Activated naive CD8-positive, alpha-beta T cell treated with anti-CD3 and anti-CD28 coated beads, Interleukin-2, amount 50 U/mL, for 24 hours (primary cell): ENCODE data around the gene PRDM1.

Experiments
- ATAC-seq: fragments of 150-1000 bp; cut with Tn5 transposase; one replicate; pipeline ENCODE4 v1.10.0; 2021
- DNase-seq: peaks from one replicate; pipeline ENCODE4 v3.0.0; 2021
- H3K27ac Mint-ChIP-seq: one replicate; pipeline ENCODE4 v1.8.0; 2021; ENCODE audit warnings: mild to moderate bottlenecking, mixed read lengths
- H3K27me3 Mint-ChIP-seq: one replicate; pipeline ENCODE4 v1.8.0; 2021; ENCODE audit warnings: mixed read lengths
- H3K36me3 Mint-ChIP-seq: one replicate; pipeline ENCODE4 v1.8.0; 2021; ENCODE audit warnings: low read depth, mixed read lengths
- H3K4me1 Mint-ChIP-seq: one replicate; pipeline ENCODE4 v1.8.0; 2021; ENCODE audit warnings: mixed read lengths
- H3K4me3 Mint-ChIP-seq: one replicate; pipeline ENCODE4 v1.8.0; 2021; ENCODE audit warnings: mild to moderate bottlenecking, moderate library complexity, mixed read lengths
- H3K9me3 Mint-ChIP-seq: one replicate; pipeline ENCODE4 v1.8.0; 2021; ENCODE audit warnings: mixed read lengths

PRDM1 gene

GRCh38 chr6:106109029-106109428, 22.9 kb downstream of the PRDM1 start:
- ATAC-seq (no peak), DNase-seq (no peak)
- Mint-ChIP-seq H3K4me3 (no peak overlapping the region), H3K4me1 (peaks cover 66% of the 10 kb centered on the region), H3K36me3 (peaks cover 23% of the 10 kb centered on the region), H3K27ac (no peak overlapping the region), H3K27me3 (peaks cover 29% of the 10 kb centered on the region), H3K9me3 (no peaks in the 10 kb centered on the region)

- Mint-ChIP-seq H3K36me3 (peaks cover 20% of the 10 kb centered on the region), H3K9me3 (no peaks in the 10 kb centered on the region), H3K27ac (no peak overlapping the region), H3K4me1 (peaks cover 66% of the 10 kb centered on the region), H3K27me3 (peaks cover 22% of the 10 kb centered on the region), H3K4me3 (no peak overlapping the region)
- DNase-seq (no peak), ATAC-seq (no peak)
Observed at GRCh38 chr6:106110164-106110826, 24.2 kb downstream of the PRDM1 start.

- H3K9me3 Mint-ChIP-seq, result no peaks in the 10 kb centered on the region
Observed at GRCh38 chr6:106112433-106112832, 26.3 kb downstream of the PRDM1 start.

GRCh38 chr6:106113256-106113959, 27.3 kb downstream of the PRDM1 start:
- H3K27me3 Mint-ChIP-seq, result peaks cover 17% of the 10 kb centered on the region
- peak overlapping the region; percentile 59 for H3K4me3 Mint-ChIP-seq
- no peaks in the 10 kb centered on the region for H3K9me3 Mint-ChIP-seq
- peaks cover 76% of the 10 kb centered on the region for H3K4me1 Mint-ChIP-seq
- no peak for DNase-seq
- no peak for ATAC-seq
- H3K27ac Mint-ChIP-seq, result peak overlapping the region; percentile 89
- H3K36me3 Mint-ChIP-seq, result peaks cover 6% of the 10 kb centered on the region

More at GRCh38 chr6:106112433-106112832, 26.3 kb downstream of the PRDM1 start:
- peak; percentile 38 for ATAC-seq
- Mint-ChIP-seq H3K27me3 (peaks cover 22% of the 10 kb centered on the region), H3K4me3 (peak overlapping the region; percentile 28), H3K27ac (peak overlapping the region; percentile 55), H3K4me1 (peaks cover 73% of the 10 kb centered on the region), H3K36me3 (peaks cover 12% of the 10 kb centered on the region)
- DNase-seq, result no peak

- peak overlapping the region; percentile 89 for H3K27ac Mint-ChIP-seq
- H3K4me1 Mint-ChIP-seq, result peaks cover 87% of the 10 kb centered on the region
- peaks cover 9% of the 10 kb centered on the region for H3K27me3 Mint-ChIP-seq
- no peaks in the 10 kb centered on the region for H3K9me3 Mint-ChIP-seq
- DNase-seq, result peak; percentile 63
- no peaks in the 10 kb centered on the region for H3K36me3 Mint-ChIP-seq
- peak overlapping the region; percentile 59 for H3K4me3 Mint-ChIP-seq
- peak; percentile 78 for ATAC-seq
Observed at GRCh38 chr6:106114492-106114891, 28.4 kb downstream of the PRDM1 start.

- no peaks in the 10 kb centered on the region for H3K9me3 Mint-ChIP-seq
- peaks cover 95% of the 10 kb centered on the region for H3K4me1 Mint-ChIP-seq
- H3K27ac Mint-ChIP-seq, result peak overlapping the region; percentile 64
- peaks cover 9% of the 10 kb centered on the region for H3K27me3 Mint-ChIP-seq
- DNase-seq (no peak), ATAC-seq (no peak)
- H3K36me3 Mint-ChIP-seq, result no peaks in the 10 kb centered on the region
- H3K4me3 Mint-ChIP-seq, result no peak overlapping the region
Observed at GRCh38 chr6:106115286-106115685, 29.1 kb downstream of the PRDM1 start.

GRCh38 chr6:106116125-106116832, 30.1 kb downstream of the PRDM1 start:
- Mint-ChIP-seq H3K4me3 (peak overlapping the region; percentile 16), H3K9me3 (no peaks in the 10 kb centered on the region), H3K27ac (peak overlapping the region; percentile 45), H3K36me3 (no peaks in the 10 kb centered on the region), H3K4me1 (peaks cover 91% of the 10 kb centered on the region), H3K27me3 (peaks cover 3% of the 10 kb centered on the region)
- no peak for DNase-seq
- no peak for ATAC-seq

GRCh38 chr6:106117579-106117978, 31.4 kb downstream of the PRDM1 start:
- H3K27me3 Mint-ChIP-seq, result peaks cover 3% of the 10 kb centered on the region
- H3K4me3 Mint-ChIP-seq, result peak overlapping the region; percentile 7
- peak; percentile 64 for DNase-seq
- peaks cover 78% of the 10 kb centered on the region for H3K4me1 Mint-ChIP-seq
- H3K27ac Mint-ChIP-seq, result peak overlapping the region; percentile 84
- H3K9me3 Mint-ChIP-seq, result no peaks in the 10 kb centered on the region
- peak; percentile 80 for ATAC-seq
- no peaks in the 10 kb centered on the region for H3K36me3 Mint-ChIP-seq

- Mint-ChIP-seq H3K4me3 (no peak overlapping the region), H3K27me3 (peaks cover 4% of the 10 kb centered on the region), H3K4me1 (peaks cover 64% of the 10 kb centered on the region), H3K27ac (peak overlapping the region; percentile 36), H3K36me3 (no peaks in the 10 kb centered on the region), H3K9me3 (no peaks in the 10 kb centered on the region)
- DNase-seq (no peak), ATAC-seq (peak; percentile 11)
Observed at GRCh38 chr6:106118835-106119431, 32.8 kb downstream of the PRDM1 start.

GRCh38 chr6:106119546-106119945, 33.4 kb downstream of the PRDM1 start:
- no peak for DNase-seq
- H3K36me3 Mint-ChIP-seq, result no peaks in the 10 kb centered on the region
- ATAC-seq, result no peak
- H3K27me3 Mint-ChIP-seq, result peaks cover 4% of the 10 kb centered on the region
- H3K4me1 Mint-ChIP-seq, result peaks cover 60% of the 10 kb centered on the region
- no peak overlapping the region for H3K4me3 Mint-ChIP-seq
- no peak overlapping the region for H3K27ac Mint-ChIP-seq
- no peaks in the 10 kb centered on the region for H3K9me3 Mint-ChIP-seq

GRCh38 chr6:106120006-106120405, 33.9 kb downstream of the PRDM1 start:
- Mint-ChIP-seq H3K4me1 (peaks cover 60% of the 10 kb centered on the region), H3K9me3 (no peaks in the 10 kb centered on the region), H3K27me3 (peaks cover 4% of the 10 kb centered on the region), H3K36me3 (no peaks in the 10 kb centered on the region), H3K4me3 (no peak overlapping the region), H3K27ac (no peak overlapping the region)
- DNase-seq (no peak), ATAC-seq (no peak)

GRCh38 chr6:106120406-106120805, 34.3 kb downstream of the PRDM1 start:
- H3K27ac Mint-ChIP-seq, result no peak overlapping the region
- peaks cover 60% of the 10 kb centered on the region for H3K4me1 Mint-ChIP-seq
- H3K4me3 Mint-ChIP-seq, result no peak overlapping the region
- DNase-seq, result no peak
- peaks cover 6% of the 10 kb centered on the region for H3K27me3 Mint-ChIP-seq
- no peaks in the 10 kb centered on the region for H3K36me3 Mint-ChIP-seq
- no peak for ATAC-seq
- H3K9me3 Mint-ChIP-seq, result no peaks in the 10 kb centered on the region

GRCh38 chr6:106122306-106122918, 36.3 kb downstream of the PRDM1 start:
- Mint-ChIP-seq H3K27ac (no peak overlapping the region), H3K9me3 (no peaks in the 10 kb centered on the region), H3K27me3 (peaks cover 8% of the 10 kb centered on the region), H3K36me3 (no peaks in the 10 kb centered on the region), H3K4me1 (peaks cover 51% of the 10 kb centered on the region), H3K4me3 (no peak overlapping the region)
- ATAC-seq (no peak), DNase-seq (no peak)

GRCh38 chr6:106122938-106123656, 37.0 kb downstream of the PRDM1 start:
- Mint-ChIP-seq H3K4me3 (no peak overlapping the region), H3K9me3 (no peaks in the 10 kb centered on the region), H3K4me1 (peaks cover 44% of the 10 kb centered on the region), H3K27me3 (peaks cover 8% of the 10 kb centered on the region), H3K36me3 (no peaks in the 10 kb centered on the region), H3K27ac (no peak overlapping the region)
- DNase-seq (no peak), ATAC-seq (no peak)
